Breast epithelium (tissue), 4 donors: ENCODE measurements around the gene EPHA4. TPM values are rescaled to one million over a fixed set of nuclear protein-coding genes. Genes with fewer than 3 reads are reported as not detected.

Experiments used
- DNase-seq, 2 donors: peaks; one replicate each; pipeline ENCODE4 v3.0.0-alpha.2; 2019; ENCODE audit warnings: low spot score in 2 of 2
- H3K27ac ChIP-seq, 2 donors: fragments of 200-600 bp; sonication (generic) in 1 of 2; one replicate each; pipeline ENCODE4 v1.5.1; 2016 to 2019; ENCODE audit warnings: mild to moderate bottlenecking in 1 of 2
- H3K27me3 ChIP-seq, 2 donors: fragments of 200-600 bp; sonication (generic) in 1 of 2; one replicate each; pipeline versions ENCODE4 v1.5.1 to v1.6.0; 2017 to 2019; ENCODE audit warnings: control low read depth in 1 of 2, mild to moderate bottlenecking in 1 of 2
- H3K36me3 ChIP-seq: fragments of 200-600 bp; one replicate; pipeline ENCODE4 v1.5.1; 2019
- H3K4me1 ChIP-seq, 2 donors: fragments of 200-600 bp; sonication (generic); one replicate each; pipeline ENCODE4 v1.5.1; 2016 to 2019; ENCODE audit warnings: control low read depth in 1 of 2
- H3K4me3 ChIP-seq, 3 donors: fragments of 200-600 bp; sonication (generic); 1 replicate in 2 of 3; 2 replicates in 1 of 3; pipeline ENCODE4 v1.5.1; 2016 to 2019; ENCODE audit warnings: mild to moderate bottlenecking in 3 of 3, moderate library complexity in 2 of 3
- H3K9me3 ChIP-seq, 2 donors: fragments of 200-600 bp; sonication (generic) in 1 of 2; one replicate each; pipeline ENCODE4 v1.5.1; 2016 to 2019; ENCODE audit warnings: control low read depth in 1 of 2
- CTCF ChIP-seq, 3 donors: fragments of 450-650 bp; IDR thresholded peaks; one replicate each; pipeline ENCODE4 v1.5.1; 2016 to 2017; ENCODE audit warnings: antibody characterized with exemption in 3 of 3, mild to moderate bottlenecking in 3 of 3, moderate library complexity in 3 of 3
- POLR2A ChIP-seq: fragments of 450-650 bp; IDR thresholded peaks from one replicate; pipeline ENCODE4 v1.6.1; 2016; ENCODE audit warnings: antibody characterized with exemption, mild to moderate bottlenecking, moderate library complexity
- POLR2AphosphoS5 ChIP-seq, 3 donors: sonication (generic); formaldehyde crosslinking; IDR thresholded peaks; one replicate each; pipeline ENCODE4 v1.6.1; 2017; ENCODE audit warnings: antibody characterized with exemption in 3 of 3
- intact Hi-C: fragments of 100-400 bp; cut with DNase I; formaldehyde crosslinking; loops from one replicate; pipeline ENCODE4 v1.15.1; 2023; ENCODE audit warnings: low total_unique reads
- total RNA-seq, 3 donors: library from RNA; depleted of rRNA; stranded (reverse); fragments of >200 nt; gene quantifications; one replicate each; pipeline ENCODE4 v1.1.0, GENCODE V29; 2016

Gene EPHA4
- total RNA-seq, 3 donors from 2014 or later, result 12.8 to 44.2 (median 18.6) TPM

- Histone ChIP-seq H3K4me1 (no peaks in the 10 kb centered on the region), H3K9me3 (no peaks in the 10 kb centered on the region), H3K27me3 (no peaks in the 10 kb centered on the region), H3K36me3 (no peaks in the 10 kb centered on the region), H3K4me3 (no peak overlapping the region), H3K27ac (no peak overlapping the region)
- TF ChIP-seq POLR2AphosphoS5 (IDR thresholded peaks at IDR 0.05) (no peak), CTCF (IDR thresholded peaks at IDR 0.05) (no peak), POLR2A (no peak)
- intact Hi-C loops, result no loop called here
- no peak for DNase-seq
These were observed 126.0 kb downstream of the EPHA4 start for GRCh38 chr2:221446140-221446539.

- DNase-seq, result no peak
- H3K36me3 ChIP-seq, result no peaks in the 10 kb centered on the region
- no peaks in the 10 kb centered on the region for H3K9me3 ChIP-seq
- H3K27me3 ChIP-seq, result no peaks in the 10 kb centered on the region
- TF ChIP-seq CTCF (IDR thresholded peaks at IDR 0.05), result no peak
- TF ChIP-seq POLR2AphosphoS5 (IDR thresholded peaks at IDR 0.05), result no peak
- TF ChIP-seq POLR2A, result no peak
- H3K4me1 ChIP-seq, result no peaks in the 10 kb centered on the region
- peak overlapping the region in 1 of 2 donors; percentile 20 for H3K27ac ChIP-seq
- intact Hi-C loops, result no loop called here
- H3K4me3 ChIP-seq, result no peak overlapping the region
These were observed 128.0 kb downstream of the EPHA4 start for GRCh38 chr2:221444106-221444505.

GRCh38 chr2:221443645-221444044, 128.5 kb downstream of the EPHA4 start:
- no peak for DNase-seq
- no peak for TF ChIP-seq POLR2A
- TF ChIP-seq POLR2AphosphoS5 (IDR thresholded peaks at IDR 0.05), result no peak
- H3K4me3 ChIP-seq, result no peak overlapping the region
- H3K27ac ChIP-seq, result peak overlapping the region in 1 of 2 donors; percentile 20
- H3K4me1 ChIP-seq, result no peaks in the 10 kb centered on the region
- intact Hi-C loops, result no loop called here
- no peaks in the 10 kb centered on the region for H3K27me3 ChIP-seq
- no peaks in the 10 kb centered on the region for H3K9me3 ChIP-seq
- no peaks in the 10 kb centered on the region for H3K36me3 ChIP-seq

GRCh38 chr2:221442128-221442527, 130.0 kb downstream of the EPHA4 start:
- no peaks in the 10 kb centered on the region for H3K9me3 ChIP-seq
- no peak overlapping the region for H3K27ac ChIP-seq
- no peak for TF ChIP-seq POLR2A
- TF ChIP-seq POLR2AphosphoS5 (IDR thresholded peaks at IDR 0.05), result no peak
- TF ChIP-seq CTCF (IDR thresholded peaks at IDR 0.05), result no peak
- H3K4me3 ChIP-seq, result no peak overlapping the region
- intact Hi-C loops, result no loop called here
- no peaks in the 10 kb centered on the region for H3K4me1 ChIP-seq
- DNase-seq, result no peak
- no peaks in the 10 kb centered on the region for H3K27me3 ChIP-seq
- H3K36me3 ChIP-seq, result no peaks in the 10 kb centered on the region

- no peaks in the 10 kb centered on the region for H3K4me1 ChIP-seq
- no peaks in the 10 kb centered on the region for H3K36me3 ChIP-seq
- DNase-seq, result no peak
- TF ChIP-seq POLR2AphosphoS5 (IDR thresholded peaks at IDR 0.05) (no peak), POLR2A (no peak), CTCF (IDR thresholded peaks at IDR 0.05) (no peak)
- no peaks in the 10 kb centered on the region for H3K27me3 ChIP-seq
- H3K27ac ChIP-seq, result no peak overlapping the region
- no peaks in the 10 kb centered on the region for H3K9me3 ChIP-seq
- no peak overlapping the region for H3K4me3 ChIP-seq
- intact Hi-C loops, result no loop called here
These were observed 132.2 kb downstream of the EPHA4 start for GRCh38 chr2:221439761-221440479.
